ENCODE data around the gene EMILIN3. TPM values are rescaled to one million over a fixed set of nuclear protein-coding genes. Genes with fewer than 3 reads are reported as not detected.

EMILIN3 gene
- total RNA-seq, 4 donors from 2014 or later: 0.20 to 0.33 (median 0.20) TPM; not detected in 1

DNA sequence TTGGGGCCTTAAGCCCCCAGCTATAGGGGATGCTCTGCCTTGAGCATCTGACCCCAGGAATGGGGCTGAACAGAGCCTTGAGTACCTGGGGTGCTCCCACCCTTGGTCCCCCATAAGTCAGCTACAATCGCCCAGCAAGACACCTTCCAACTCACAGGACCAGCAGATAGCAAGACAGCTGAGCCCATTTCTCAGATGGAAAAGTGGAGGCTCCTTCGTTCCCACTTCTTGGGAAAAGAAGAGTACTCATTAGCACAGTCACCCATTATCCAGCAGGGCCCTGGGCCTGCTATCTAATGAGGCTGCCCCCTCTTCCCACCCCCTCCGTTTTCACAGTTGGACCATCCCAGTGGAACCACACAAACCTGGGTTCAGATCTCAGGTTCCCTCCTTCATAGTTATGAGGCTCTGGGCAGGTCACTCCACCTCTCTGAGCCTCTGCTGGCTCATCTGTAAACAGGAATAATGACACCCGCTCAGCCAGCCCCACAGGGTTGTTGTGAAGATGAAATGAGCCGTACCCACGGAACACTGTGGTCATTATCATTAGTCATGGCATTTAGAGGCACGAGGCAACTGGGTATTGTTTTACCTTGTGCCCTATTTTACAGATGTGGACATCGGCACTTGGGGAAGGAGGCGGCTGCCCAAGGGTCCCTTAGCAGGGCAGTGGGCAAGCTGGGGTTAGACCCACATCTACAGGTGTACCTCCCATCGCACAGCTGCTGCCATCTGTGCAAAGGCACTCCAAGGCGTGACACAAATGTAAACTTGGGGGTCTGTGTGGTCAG is 21.5 kb downstream of the EMILIN3 start:
- no peak for ATAC-seq
- Histone ChIP-seq H3K4me3 (no peak overlapping the region), H3K9me3 (no peaks in the 10 kb centered on the region), H3K27me3 (no peaks in the 10 kb centered on the region), H3K27ac (no peak overlapping the region), H3K4me1 (peaks cover 15 to 24% of the 10 kb centered on the region in 2 donors), H3K36me3 (no peaks in the 10 kb centered on the region)
- intact Hi-C loops (cut with DNase I; ENCODE audit: low total_unique reads): loop anchor here (5.0 kb wide), 2 partner anchors 353 to 378 kb away; no protein-coding TSS in a partner anchor
- in situ Hi-C loops (cut with MboI; ENCODE audit: low sequenced_read_pairs in 4 of 4): loop anchor here (5.0 to 25.0 kb wide), 3 partner anchors 173 to 358 kb away; no protein-coding TSS in a partner anchor
- TF ChIP-seq, protein P1, sequence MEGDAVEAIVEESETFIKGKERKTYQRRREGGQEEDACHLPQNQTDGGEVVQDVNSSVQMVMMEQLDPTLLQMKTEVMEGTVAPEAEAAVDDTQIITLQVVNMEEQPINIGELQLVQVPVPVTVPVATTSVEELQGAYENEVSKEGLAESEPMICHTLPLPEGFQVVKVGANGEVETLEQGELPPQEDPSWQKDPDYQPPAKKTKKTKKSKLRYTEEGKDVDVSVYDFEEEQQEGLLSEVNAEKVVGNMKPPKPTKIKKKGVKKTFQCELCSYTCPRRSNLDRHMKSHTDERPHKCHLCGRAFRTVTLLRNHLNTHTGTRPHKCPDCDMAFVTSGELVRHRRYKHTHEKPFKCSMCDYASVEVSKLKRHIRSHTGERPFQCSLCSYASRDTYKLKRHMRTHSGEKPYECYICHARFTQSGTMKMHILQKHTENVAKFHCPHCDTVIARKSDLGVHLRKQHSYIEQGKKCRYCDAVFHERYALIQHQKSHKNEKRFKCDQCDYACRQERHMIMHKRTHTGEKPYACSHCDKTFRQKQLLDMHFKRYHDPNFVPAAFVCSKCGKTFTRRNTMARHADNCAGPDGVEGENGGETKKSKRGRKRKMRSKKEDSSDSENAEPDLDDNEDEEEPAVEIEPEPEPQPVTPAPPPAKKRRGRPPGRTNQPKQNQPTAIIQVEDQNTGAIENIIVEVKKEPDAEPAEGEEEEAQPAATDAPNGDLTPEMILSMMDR (IDR thresholded peaks at IDR 0.05 in 4 of 5, conservative IDR thresholded peaks at IDR 0.05 in 1 of 5): no peak
- TF ChIP-seq POLR2A (IDR thresholded peaks at IDR 0.05): no peak
- no peak for DNase-seq

DNA sequence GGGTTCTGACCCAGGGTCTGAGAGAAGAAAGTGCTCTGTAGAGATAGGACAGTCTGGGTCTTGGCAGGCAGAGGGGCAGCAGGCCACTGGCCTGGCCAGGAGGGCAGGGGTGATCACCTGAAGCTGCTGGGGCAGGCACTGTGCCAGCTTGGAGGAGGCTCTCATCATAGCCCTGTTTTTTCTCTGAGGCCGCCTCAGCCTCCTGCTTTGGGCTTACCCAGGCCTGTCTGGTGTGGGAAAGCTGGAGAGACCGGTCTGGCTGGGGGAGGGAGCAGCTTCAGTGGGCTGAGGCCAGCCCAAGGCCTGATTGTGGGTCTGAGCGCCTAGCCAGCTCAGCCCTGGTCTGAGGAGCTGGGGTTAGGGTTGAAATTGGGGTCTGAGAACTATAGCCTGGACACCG is 22.1 kb downstream of the EMILIN3 start:
- in situ Hi-C loops (cut with MboI; ENCODE audit: low sequenced_read_pairs in 4 of 4): loop anchor here (5.0 to 25.0 kb wide), 3 partner anchors 172 to 357 kb away; no protein-coding TSS in a partner anchor
- DNase-seq (no peak), ATAC-seq (no peak)
- TF ChIP-seq POLR2A (IDR thresholded peaks at IDR 0.05): no peak
- TF ChIP-seq, protein P1 (IDR thresholded peaks at IDR 0.05 in 4 of 5, conservative IDR thresholded peaks at IDR 0.05 in 1 of 5): no peak
- H3K9me3 ChIP-seq: no peaks in the 10 kb centered on the region
- peaks cover 21 to 22% of the 10 kb centered on the region in 2 donors for H3K4me1 ChIP-seq
- intact Hi-C loops (cut with DNase I; ENCODE audit: low total_unique reads): loop anchor here (5.0 kb wide), 2 partner anchors 352 to 377 kb away; no protein-coding TSS in a partner anchor
- no peak overlapping the region for H3K27ac ChIP-seq
- H3K36me3 ChIP-seq: no peaks in the 10 kb centered on the region
- H3K27me3 ChIP-seq: no peaks in the 10 kb centered on the region
- no peak overlapping the region for H3K4me3 ChIP-seq

DNA sequence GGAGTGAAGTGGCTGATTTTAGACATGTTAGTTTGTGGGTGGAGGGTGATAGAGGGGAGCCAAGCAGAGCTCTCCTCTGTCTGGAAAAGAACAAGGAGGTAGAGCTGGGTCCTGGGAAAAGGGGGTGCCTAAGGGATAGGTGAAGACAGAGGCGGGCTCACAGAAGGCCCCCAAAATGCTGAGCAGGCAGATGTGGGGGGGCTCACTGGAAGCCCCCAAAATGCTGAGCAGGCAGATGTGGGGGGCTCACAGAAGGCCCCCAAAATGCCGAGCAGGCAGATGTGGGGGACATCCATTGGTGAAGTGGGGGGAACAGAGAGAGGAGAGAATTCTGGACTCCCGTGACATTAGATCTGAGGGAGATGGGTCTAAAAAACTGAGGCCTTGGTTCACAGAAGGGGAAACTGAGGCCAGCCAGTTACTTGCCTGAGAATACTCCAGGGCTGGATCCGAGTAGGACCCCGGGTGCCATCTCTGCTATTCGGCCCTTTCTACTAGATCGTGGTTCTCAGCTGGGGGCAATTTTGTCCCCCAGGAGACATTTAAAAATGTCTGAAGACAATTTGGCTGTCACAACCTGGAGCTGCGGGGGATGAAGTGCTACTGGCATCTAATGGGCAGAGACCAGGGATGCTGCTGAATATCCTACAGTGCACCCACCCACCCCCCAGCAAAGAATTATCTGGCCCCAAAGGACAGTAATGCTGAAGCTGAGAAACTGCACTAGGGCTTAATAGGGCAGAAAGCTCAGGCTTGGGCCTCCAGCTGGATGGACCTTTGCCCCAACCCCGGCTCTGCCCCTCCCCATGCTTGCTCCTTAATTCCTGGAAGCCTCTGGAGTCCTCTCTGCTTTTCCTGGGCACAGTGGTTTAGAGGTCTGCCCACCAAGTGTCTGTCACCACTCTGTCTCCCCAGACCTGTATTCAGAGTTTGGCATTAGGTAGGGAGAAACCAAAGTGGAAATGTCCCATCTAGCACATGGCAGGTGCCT is 23.8 kb downstream of the EMILIN3 start:
- in situ Hi-C loops (cut with MboI; ENCODE audit: low sequenced_read_pairs in 4 of 4): loop anchor here (5.0 to 25.0 kb wide), 3 partner anchors 170 to 355 kb away; no protein-coding TSS in a partner anchor
- no peak for TF ChIP-seq POLR2A (IDR thresholded peaks at IDR 0.05)
- TF ChIP-seq, protein P1 (IDR thresholded peaks at IDR 0.05 in 4 of 5, conservative IDR thresholded peaks at IDR 0.05 in 1 of 5): no peak
- DNase-seq (no peak), ATAC-seq (no peak)
- H3K9me3 ChIP-seq: no peaks in the 10 kb centered on the region
- intact Hi-C loops (cut with DNase I; ENCODE audit: low total_unique reads): loop anchor here (5.0 kb wide), 2 partner anchors 350 to 375 kb away; no protein-coding TSS in a partner anchor
- peaks cover 8% of the 10 kb centered on the region in 2 donors for H3K4me1 ChIP-seq
- H3K4me3 ChIP-seq: no peak overlapping the region
- H3K36me3 ChIP-seq: no peaks in the 10 kb centered on the region
- no peak overlapping the region for H3K27ac ChIP-seq
- no peaks in the 10 kb centered on the region for H3K27me3 ChIP-seq

DNA sequence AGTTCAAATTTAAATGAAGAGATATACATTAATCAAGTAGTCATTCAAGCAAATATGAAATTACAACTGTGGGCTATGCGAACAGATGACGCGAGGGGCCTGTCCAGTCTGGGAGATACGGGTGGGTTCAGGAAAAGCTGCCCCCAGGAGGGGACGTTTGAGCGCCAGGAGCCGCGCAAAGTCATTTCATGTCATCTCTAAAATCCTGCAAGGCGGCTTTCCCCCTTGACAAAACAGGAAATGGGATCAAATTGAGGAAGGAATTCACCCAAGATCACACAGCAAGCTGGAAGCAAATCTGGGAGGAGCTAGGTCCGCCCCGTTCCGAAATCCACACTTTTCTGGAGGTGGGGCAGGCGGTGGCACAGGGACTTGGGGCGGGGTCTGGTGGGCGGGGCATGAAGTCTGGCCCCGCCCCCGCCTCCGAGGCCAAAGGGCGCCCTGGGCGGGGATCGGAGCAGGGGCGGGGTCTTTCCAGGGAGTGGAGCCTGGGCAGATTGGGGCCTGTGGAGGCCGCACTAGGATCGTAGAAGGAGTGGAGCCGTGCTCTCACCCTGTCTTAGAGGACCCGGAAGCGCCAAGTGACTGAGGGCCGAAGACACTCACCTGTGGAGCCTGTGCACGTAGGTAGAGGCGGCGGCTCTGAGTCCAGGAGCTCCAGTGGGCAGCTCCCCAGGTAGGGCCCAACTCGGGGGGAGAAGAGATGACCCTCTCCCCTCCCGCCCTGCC is 26.1 kb downstream of the EMILIN3 start, which contains the start of gene LPIN3:
TSS of gene LPIN3 (plus strand) at position 495 of the 729 bp plus-strand sequence. CDS start 4,983 bp downstream, outside the sequence.
- ATAC-seq: peak; percentile 62
- in situ Hi-C loops (cut with MboI; ENCODE audit: low sequenced_read_pairs in 4 of 4): loop anchor here (5.0 to 25.0 kb wide), 3 partner anchors 168 to 354 kb away; no protein-coding TSS in a partner anchor
- H3K9me3 ChIP-seq: no peaks in the 10 kb centered on the region

More for the DNA sequence above, 26.1 kb downstream of the EMILIN3 start, which contains the start of gene LPIN3:
- intact Hi-C loops (cut with DNase I; ENCODE audit: low total_unique reads): loop anchor here (1.0 to 5.0 kb wide), 6 partner anchors 70 to 373 kb away; no protein-coding TSS in a partner anchor
- DNase-seq: peak; percentile 68 to 75
- H3K36me3 ChIP-seq: no peaks in the 10 kb centered on the region
- H3K4me3 ChIP-seq: peak within 1 kb of the TSS; percentile 25 to 52 (median 40)
- H3K4me1 ChIP-seq: peaks cover 6 to 8% of the 10 kb centered on the region in 2 donors
- TF ChIP-seq POLR2A (IDR thresholded peaks at IDR 0.05): peak; percentile 11 to 19
- TF ChIP-seq, protein P1 (IDR thresholded peaks at IDR 0.05 in 4 of 5, conservative IDR thresholded peaks at IDR 0.05 in 1 of 5): peak in 1 of 5 experiments; percentile 6
- no peaks in the 10 kb centered on the region for H3K27me3 ChIP-seq
- peak within 1 kb of the TSS; percentile 65 to 77 (median 70) for H3K27ac ChIP-seq
